OCI-LY1 (cell line): Measurements from ENCODE around the gene IFNAR2.

Experiments used
- H2AFZ ChIP-seq: fragments of 200-600 bp; sonication (generic), shearing (Covaris generic); 2 replicates; pipeline ENCODE4 v1.6.0; 2014; ENCODE audit warnings: antibody characterized with exemption, mild to moderate bottlenecking, low read length
- H3F3A ChIP-seq: fragments of 200-600 bp; sonication (generic), shearing (Covaris generic); 2 replicates; pipeline ENCODE4 v1.6.0; 2014; ENCODE audit warnings: mild to moderate bottlenecking, antibody characterized with exemption, low read length, moderate library complexity; ENCODE audit not compliant: insufficient read depth
- H3K27ac ChIP-seq: fragments of 200-600 bp; sonication (generic); 2 replicates; pipeline ENCODE4 v1.5.1; 2014; ENCODE audit warnings: low read length, mixed run types, mild to moderate bottlenecking, low read depth; ENCODE audit not compliant: poor library complexity, severe bottlenecking
- H3K27me3 ChIP-seq: fragments of 200-600 bp; sonication (generic); 2 replicates; pipeline ENCODE4 v1.6.0; 2014; ENCODE audit warnings: antibody characterized with exemption, mild to moderate bottlenecking, low read length, moderate library complexity; ENCODE audit not compliant: insufficient read depth
- H3K36me3 ChIP-seq: fragments of 200-600 bp; sonication (generic); 2 replicates; pipeline ENCODE4 v1.6.1; 2014; ENCODE audit warnings: mild to moderate bottlenecking, antibody characterized with exemption, low read length, moderate library complexity, mixed read lengths; ENCODE audit not compliant: insufficient read depth
- H3K4me1 ChIP-seq: fragments of 200-600 bp; sonication (generic); 2 replicates; pipeline ENCODE4 v1.5.1; 2014; ENCODE audit warnings: mild to moderate bottlenecking, low read length, moderate library complexity; ENCODE audit not compliant: insufficient read depth, severe bottlenecking
- H3K4me2 ChIP-seq: fragments of 200-600 bp; sonication (generic), shearing (Covaris generic); 2 replicates; pipeline ENCODE4 v1.6.1; 2014; ENCODE audit warnings: low read length
- H3K4me3 ChIP-seq: fragments of 200-600 bp; sonication (generic); 2 replicates; pipeline ENCODE4 v1.5.1; 2014; ENCODE audit warnings: low read length, low read depth, mild to moderate bottlenecking, mixed read lengths; ENCODE audit not compliant: poor library complexity, severe bottlenecking
- H3K79me2 ChIP-seq: fragments of 200-600 bp; shearing (Covaris generic); 2 replicates; pipeline ENCODE4 v1.6.1; 2016; ENCODE audit warnings: mixed run types, low read length, mixed read lengths; ENCODE audit not compliant: insufficient read depth
- H3K9ac ChIP-seq: fragments of 200-600 bp; sonication (generic), shearing (Covaris generic); 2 replicates; pipeline ENCODE4 v1.6.1; 2014; ENCODE audit warnings: mild to moderate bottlenecking, low read length, mixed read lengths
- H3K9me2 ChIP-seq: fragments of 200-600 bp; sonication (generic), shearing (Covaris generic); 2 replicates; pipeline ENCODE4 v1.6.1; 2014; ENCODE audit warnings: low read depth, mild to moderate bottlenecking, low read length, mixed read lengths
- H3K9me3 ChIP-seq: fragments of 200-600 bp; shearing (Covaris generic); 2 replicates; pipeline ENCODE4 v1.6.1; 2014; ENCODE audit warnings: low read length, mixed read lengths
- H4K20me1 ChIP-seq: fragments of 200-600 bp; sonication (generic), shearing (Covaris generic); 2 replicates; pipeline ENCODE4 v1.6.0; 2016; ENCODE audit warnings: mild to moderate bottlenecking, low read length; ENCODE audit not compliant: insufficient read depth
- EZH2 ChIP-seq: fragments of 200-600 bp; sonication (generic), shearing (Covaris generic); IDR thresholded peaks from 2 replicates; pipeline ENCODE4 v1.8.0; 2017; ENCODE audit warnings: borderline replicate concordance, mixed run types, mild to moderate bottlenecking, antibody characterized with exemption, low read length, moderate library complexity, mixed read lengths
- TF ChIP-seq, protein P1 (sequence below): fragments of 200-600 bp; sonication (generic), shearing (Covaris generic); IDR thresholded peaks from 2 replicates; pipeline ENCODE4 v1.5.1; 2017; ENCODE audit warnings: mild to moderate bottlenecking, antibody characterized with exemption, low read length, moderate library complexity, mixed read lengths

IFNAR2 gene

GRCh38 chr21:33279330-33279820, 49.6 kb downstream of the IFNAR2 start:
- no peak overlapping the region for H3K4me3 ChIP-seq
- peaks cover 93% of the 10 kb centered on the region for H3K36me3 ChIP-seq
- H4K20me1 ChIP-seq: no peaks in the 10 kb centered on the region
- no peak overlapping the region for H2AFZ ChIP-seq
- H3K27ac ChIP-seq: no peak overlapping the region
- H3K27me3 ChIP-seq: no peaks in the 10 kb centered on the region
- no peaks in the 10 kb centered on the region for H3K79me2 ChIP-seq
- H3F3A ChIP-seq: no peaks in the 10 kb centered on the region
- H3K4me2 ChIP-seq: no peak overlapping the region
- H3K9me3 ChIP-seq: peaks cover 8% of the 10 kb centered on the region; the same call in 1 of the 2 replicates
- TF ChIP-seq EZH2: no peak
- TF ChIP-seq, protein P1, sequence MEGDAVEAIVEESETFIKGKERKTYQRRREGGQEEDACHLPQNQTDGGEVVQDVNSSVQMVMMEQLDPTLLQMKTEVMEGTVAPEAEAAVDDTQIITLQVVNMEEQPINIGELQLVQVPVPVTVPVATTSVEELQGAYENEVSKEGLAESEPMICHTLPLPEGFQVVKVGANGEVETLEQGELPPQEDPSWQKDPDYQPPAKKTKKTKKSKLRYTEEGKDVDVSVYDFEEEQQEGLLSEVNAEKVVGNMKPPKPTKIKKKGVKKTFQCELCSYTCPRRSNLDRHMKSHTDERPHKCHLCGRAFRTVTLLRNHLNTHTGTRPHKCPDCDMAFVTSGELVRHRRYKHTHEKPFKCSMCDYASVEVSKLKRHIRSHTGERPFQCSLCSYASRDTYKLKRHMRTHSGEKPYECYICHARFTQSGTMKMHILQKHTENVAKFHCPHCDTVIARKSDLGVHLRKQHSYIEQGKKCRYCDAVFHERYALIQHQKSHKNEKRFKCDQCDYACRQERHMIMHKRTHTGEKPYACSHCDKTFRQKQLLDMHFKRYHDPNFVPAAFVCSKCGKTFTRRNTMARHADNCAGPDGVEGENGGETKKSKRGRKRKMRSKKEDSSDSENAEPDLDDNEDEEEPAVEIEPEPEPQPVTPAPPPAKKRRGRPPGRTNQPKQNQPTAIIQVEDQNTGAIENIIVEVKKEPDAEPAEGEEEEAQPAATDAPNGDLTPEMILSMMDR: no peak
- no peak overlapping the region for H3K9ac ChIP-seq
- no peaks in the 10 kb centered on the region for H3K4me1 ChIP-seq
- no peaks in the 10 kb centered on the region for H3K9me2 ChIP-seq
